HepG2 (cell line): ENCODE data around the gene ATOH8. TPM values are rescaled to one million over a fixed set of nuclear protein-coding genes. Genes with fewer than 3 reads are reported as not detected.

Experiments
- ATAC-seq: fragments of 200-7000 bp; cut with Tn5 transposase; 3 replicates; pipeline ENCODE4 v1.9.1; 2020; ENCODE audit warnings: mild to moderate bottlenecking, moderate library complexity
- BruUV-seq: library from RNA; stranded (reverse); fragments of 400-500 nt; replicated peaks from 2 replicates; lab custom pipeline; 2021; lab: Mats Ljungman, UMichigan
- CTCF ChIA-PET: fragments of 300-600 bp; formaldehyde crosslinking; extraction: SDS; loops from one replicate; lab custom pipeline; 2021; ENCODE audit warnings: low total read pairs, inconsistent platforms, low intra/inter-chr PET ratio; lab: Yijun Ruan, JAX
- POLR2A ChIA-PET: fragments of 350-600 bp; sonication (Branson Sonifier 250); formaldehyde crosslinking; loops from one replicate; lab custom pipeline; 2020; ENCODE audit warnings: antibody characterized with exemption, inconsistent platforms; lab: Yijun Ruan, JAX
- DNase-seq: peaks from one replicate; pipeline ENCODE4 v3.0.0-alpha.2; 2015; ENCODE audit warnings: low spot score
- FAIRE-seq: peaks from 3 replicates; lab custom pipeline; 2011; peaks lifted over from hg19 to GRCh38; lab: Jason Lieb, UNC
- H2AFZ ChIP-seq: one replicate; pipeline ENCODE4 v1.6.1; 2011; ENCODE audit warnings: low read length, inconsistent platforms
- H3K27ac ChIP-seq: fragments of 300-600 bp; 3 replicates; pipeline ENCODE4 v1.8.0; 2011; ENCODE audit warnings: mixed run types, mild to moderate bottlenecking, mixed read lengths, low read length, inconsistent platforms; ENCODE audit not compliant: insufficient read depth; ENCODE audit errors: extremely low read length
- H3K27me3 ChIP-seq, 2 experiments: fragments of 200-600 bp in 1 of 2; 2 replicates in 1 of 2; 3 replicates in 1 of 2; pipeline versions ENCODE4 v1.6.0 to v1.8.0; 2011; ENCODE audit warnings: low read length in 2 of 2, mild to moderate bottlenecking in 2 of 2, moderate library complexity in 2 of 2, inconsistent platforms in 1 of 2; ENCODE audit not compliant: insufficient read depth in 2 of 2, control insufficient read depth in 1 of 2
- H3K36me3 ChIP-seq, 2 experiments: fragments of 200-600 bp in 1 of 2; replicated peaks in 1 of 2; 2 replicates in 1 of 2; 3 replicates in 1 of 2; pipeline versions ENCODE4 v1.5.1 to v1.8.0; 2011; ENCODE audit warnings: low read length in 2 of 2, inconsistent platforms in 1 of 2; ENCODE audit not compliant: insufficient read depth in 2 of 2, control insufficient read depth in 1 of 2
- H3K4me1 ChIP-seq: 2 replicates; pipeline ENCODE4 v1.5.1; 2012; ENCODE audit warnings: low read length, inconsistent platforms; ENCODE audit not compliant: insufficient read depth
- H3K4me2 ChIP-seq: 2 replicates; pipeline ENCODE4 v1.6.0; 2011; ENCODE audit warnings: low read depth, low read length, inconsistent platforms
- H3K4me3 ChIP-seq, 3 experiments: fragments of 200-600 bp in 1 of 3; sonication (generic), shearing (Covaris generic) in 1 of 3; replicated peaks in 1 of 3; 2 replicates each; pipeline ENCODE4 v1.5.1; 2011 to 2016; ENCODE audit warnings: low read length in 3 of 3, inconsistent platforms in 2 of 3, low read depth in 2 of 3, mild to moderate bottlenecking in 2 of 3, control low read depth in 1 of 3, mixed read lengths in 1 of 3; ENCODE audit not compliant: insufficient read depth in 1 of 3
- H3K79me2 ChIP-seq: one replicate; pipeline ENCODE4 v1.6.1; 2011; ENCODE audit warnings: low read length, inconsistent platforms; ENCODE audit not compliant: insufficient read depth
- H3K9ac ChIP-seq: 2 replicates; pipeline ENCODE4 v1.6.0; 2011; ENCODE audit warnings: mild to moderate bottlenecking, low read depth, low read length, inconsistent platforms; ENCODE audit not compliant: insufficient read depth
- H3K9me3 ChIP-seq: 2 replicates; pipeline ENCODE4 v1.5.1; 2012; ENCODE audit warnings: mild to moderate bottlenecking, low read length
- H4K20me1 ChIP-seq: 2 replicates; pipeline ENCODE4 v1.6.0; 2011; ENCODE audit warnings: inconsistent platforms, mild to moderate bottlenecking, low read length, moderate library complexity; ENCODE audit not compliant: insufficient read depth
- MAFF ChIP-seq: IDR thresholded peaks from 2 replicates; pipeline ENCODE4 v1.6.1; 2011; ENCODE audit warnings: low read depth, low read length, improper control_type of control experiment
- MAFK ChIP-seq, 2 experiments: IDR thresholded peaks in 1 of 2; conservative IDR thresholded peaks in 1 of 2; 2 replicates each; pipeline ENCODE4 v1.6.1; 2011; ENCODE audit warnings: improper control_type of control experiment in 2 of 2, low read length in 2 of 2
- NFYB ChIP-seq: sonication (generic); formaldehyde crosslinking; IDR thresholded peaks from 2 replicates; pipeline ENCODE4 v1.4.0; 2020; ENCODE audit warnings: missing genetic modification reagents
- NFYC ChIP-seq: IDR thresholded peaks from 2 replicates; pipeline ENCODE4 v1.6.1; 2016; ENCODE audit warnings: missing genetic modification reagents, missing compliant biosample characterization
- NR2F1 ChIP-seq, 2 experiments: fragments of 450-650 bp in 1 of 2; formaldehyde crosslinking in 1 of 2; IDR thresholded peaks; 2 replicates each; pipeline versions ENCODE4 v1.5.0 to v1.6.1; 2016 to 2020; ENCODE audit warnings: mild to moderate bottlenecking in 1 of 2, missing compliant biosample characterization in 1 of 2, missing genetic modification reagents in 1 of 2, moderate library complexity in 1 of 2
- PATZ1 ChIP-seq: sonication (generic); formaldehyde crosslinking; IDR thresholded peaks from 2 replicates; pipeline ENCODE4 v1.4.0; 2020; ENCODE audit warnings: missing genetic modification reagents
- THRA ChIP-seq: sonication (generic); formaldehyde crosslinking; IDR thresholded peaks from 2 replicates; pipeline ENCODE4 v1.4.0; 2020; ENCODE audit warnings: missing genetic modification reagents, borderline replicate concordance
- USF2 ChIP-seq, 2 experiments: sonication (generic) in 1 of 2; formaldehyde crosslinking in 1 of 2; IDR thresholded peaks; 2 replicates each; pipeline versions ENCODE4 v1.5.1 to v1.6.1; 2011 to 2020; ENCODE audit warnings: borderline replicate concordance in 1 of 2, low read depth in 1 of 2, low read length in 1 of 2, mild to moderate bottlenecking in 1 of 2, missing genetic modification reagents in 1 of 2, moderate library complexity in 1 of 2
- WIZ ChIP-seq: sonication (generic); formaldehyde crosslinking; IDR thresholded peaks from 2 replicates; pipeline ENCODE4 v1.5.1; 2020; ENCODE audit warnings: mild to moderate bottlenecking, missing genetic modification reagents
- ZMAT5 ChIP-seq: sonication (generic); formaldehyde crosslinking; IDR thresholded peaks from 2 replicates; pipeline ENCODE4 v1.5.0; 2020; ENCODE audit warnings: mild to moderate bottlenecking, low read depth, missing genetic modification reagents, borderline replicate concordance
- WGBS: methylation state at CpG from one replicate; pipeline ENCODE4 v1.1.6; 2017; ENCODE audit warnings: low lambda C conversion rate; 5-methylcytosine and 5-hydroxymethylcytosine counted together
- in situ Hi-C: cut with HindIII; loops from 2 replicates; pipeline ENCODE4 v1.10.0; 2017; ENCODE audit warnings: low pct_unique_long_range_greater_than_20kb; ENCODE audit not compliant: extremely low pct_ligation_motif_present
- intact Hi-C: fragments of 100-400 bp; cut with micrococcal nuclease; formaldehyde crosslinking; loops from one replicate; pipeline ENCODE4 v1.10.0; 2022; ENCODE audit not compliant: unreplicated experiment
- polyA plus RNA-seq, 8 experiments: library from polyadenylated mRNA; depleted of rRNA in 3 of 8; stranded (reverse) in 7 of 8; unstranded in 1 of 8; fragments of >200 nt; fragmentation: Illumina TruSeq in 4 of 8; extraction: Trizol in 4 of 8; gene quantifications; 2 replicates each; pipeline versions ENCODE4 v1.2.1 to v1.2.3, GENCODE V29; 2011 to 2016; ENCODE audit warnings: low read depth in 4 of 8, missing spikeins in 1 of 8, mixed read lengths in 1 of 8; ENCODE audit not compliant: insufficient read depth in 1 of 8
- total RNA-seq, 5 experiments: library from RNA; depleted of rRNA; stranded (reverse); fragments of >200 nt; fragmentation: Illumina TruSeq; extraction: Trizol; gene quantifications; 2 replicates each; pipeline ENCODE4 v1.2.3, GENCODE V29; 2016; ENCODE audit warnings: low read depth in 1 of 5

The ATOH8 gene
- total and polyA plus RNA-seq, 2 of the 13 experiments (the other 11 are each of a cell fraction or from before 2014, with no cell fraction given) = 0.13 to 0.61 TPM

GRCh38 chr2:85737481-85737880 lies 16.3 kb upstream of the ATOH8 start:
- in situ Hi-C loops = loop anchor here (10.0 kb wide), 1 partner anchor 337 kb away; no protein-coding TSS in a partner anchor

More at GRCh38 chr2:85737481-85737880, 16.3 kb upstream of the ATOH8 start:
- no peaks in the 10 kb centered on the region for H3K36me3 ChIP-seq
- H3K27ac ChIP-seq = no peak overlapping the region
- ChIA-PET POLR2A (no interaction called here), CTCF (no interaction called here)
- TF ChIP-seq PATZ1 (CRISPR knock-in tag) (no peak), THRA (CRISPR knock-in tag) (no peak), USF2 (IDR thresholded peaks at IDR 0.05; ENCODE audit: low read depth, low read length) (peak; percentile 77), USF2 (CRISPR knock-in tag; IDR thresholded peaks at IDR 0.05; ENCODE audit: borderline replicate concordance) (no peak), ZMAT5 (no peak), MAFK (conservative IDR thresholded peaks at IDR 0.05 in 1 of 2, IDR thresholded peaks at IDR 0.05 in 1 of 2; ENCODE audit: low read length in 2 of 2) (peak; percentile 35 to 63), NFYC (peak; percentile 27; the same call in 1 of the 2 replicates), NFYB (CRISPR knock-in tag) (0 out of 2 replicates have a peak, but pooled peaks have one; percentile 24), NR2F1 (CRISPR knock-in tag; IDR thresholded peaks at IDR 0.05) (no peak), WIZ (no peak), MAFF (peak; percentile 62)
- no peak overlapping the region for H3K4me2 ChIP-seq
- no peaks in the 10 kb centered on the region for H3K79me2 ChIP-seq
- no TSS peak for BruUV-seq
- WGBS = 64% methylated on average over 4 of the region's 4 CpGs
- peaks cover 32% of the 10 kb centered on the region for H3K4me1 ChIP-seq
- H3K9me3 ChIP-seq = no peaks in the 10 kb centered on the region
- no peak for FAIRE-seq
- H2AFZ ChIP-seq = no peak overlapping the region
- intact Hi-C loops = no loop called here
- DNase-seq = peak; percentile 63
- no peak overlapping the region for H3K9ac ChIP-seq
- no peak for ATAC-seq
- no peaks in the 10 kb centered on the region for H4K20me1 ChIP-seq
- no peak overlapping the region for H3K4me3 ChIP-seq
- H3K27me3 ChIP-seq = peaks cover 4 to 29% of the 10 kb centered on the region in 2 experiments; a peak in 3 of 5 replicates
